ENCODE data around the gene RBBP6. TPM values are rescaled to one million over a fixed set of nuclear protein-coding genes. Genes with fewer than 3 reads are reported as not detected.
A peak's percentile ranks its signal among the peaks of the same experiment; 100 is the strongest.

Gene RBBP6
- total and polyA plus RNA-seq, 2 donors (not counting 3 experiments of a cell fraction or from before 2014, with no cell fraction given), result 16.8 to 52.1 TPM

DNA sequence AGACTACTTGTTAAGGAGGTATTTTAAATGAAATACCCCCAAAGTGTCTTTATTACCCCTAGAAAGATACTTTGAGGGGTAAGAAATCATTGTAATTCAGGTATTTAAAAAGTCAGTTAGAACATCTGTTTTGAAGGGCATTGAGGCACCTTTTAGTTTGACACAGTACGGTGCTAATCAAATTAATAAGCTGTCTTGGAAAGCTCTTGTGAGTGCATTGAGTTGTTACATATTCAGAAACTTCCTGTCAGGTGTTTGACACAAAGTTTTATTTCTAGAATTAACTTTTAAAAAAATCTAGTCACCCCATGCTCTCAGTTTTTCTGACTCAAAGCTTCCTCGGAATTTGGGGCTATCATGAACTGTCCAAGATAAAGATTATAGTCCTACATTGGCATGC is 4.6 kb downstream of the RBBP6 start:
- TF ChIP-seq, protein P1, sequence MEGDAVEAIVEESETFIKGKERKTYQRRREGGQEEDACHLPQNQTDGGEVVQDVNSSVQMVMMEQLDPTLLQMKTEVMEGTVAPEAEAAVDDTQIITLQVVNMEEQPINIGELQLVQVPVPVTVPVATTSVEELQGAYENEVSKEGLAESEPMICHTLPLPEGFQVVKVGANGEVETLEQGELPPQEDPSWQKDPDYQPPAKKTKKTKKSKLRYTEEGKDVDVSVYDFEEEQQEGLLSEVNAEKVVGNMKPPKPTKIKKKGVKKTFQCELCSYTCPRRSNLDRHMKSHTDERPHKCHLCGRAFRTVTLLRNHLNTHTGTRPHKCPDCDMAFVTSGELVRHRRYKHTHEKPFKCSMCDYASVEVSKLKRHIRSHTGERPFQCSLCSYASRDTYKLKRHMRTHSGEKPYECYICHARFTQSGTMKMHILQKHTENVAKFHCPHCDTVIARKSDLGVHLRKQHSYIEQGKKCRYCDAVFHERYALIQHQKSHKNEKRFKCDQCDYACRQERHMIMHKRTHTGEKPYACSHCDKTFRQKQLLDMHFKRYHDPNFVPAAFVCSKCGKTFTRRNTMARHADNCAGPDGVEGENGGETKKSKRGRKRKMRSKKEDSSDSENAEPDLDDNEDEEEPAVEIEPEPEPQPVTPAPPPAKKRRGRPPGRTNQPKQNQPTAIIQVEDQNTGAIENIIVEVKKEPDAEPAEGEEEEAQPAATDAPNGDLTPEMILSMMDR (IDR thresholded peaks at IDR 0.05; ENCODE audit: extremely low read depth in 1 of 2, insufficient read depth in 1 of 2, low read depth in 1 of 2, low read length in 2 of 2), result no peak
- TF ChIP-seq, protein P2, sequence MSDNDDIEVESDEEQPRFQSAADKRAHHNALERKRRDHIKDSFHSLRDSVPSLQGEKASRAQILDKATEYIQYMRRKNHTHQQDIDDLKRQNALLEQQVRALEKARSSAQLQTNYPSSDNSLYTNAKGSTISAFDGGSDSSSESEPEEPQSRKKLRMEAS (IDR thresholded peaks at IDR 0.05; ENCODE audit: insufficient read depth, insufficient read length), result no peak
- TF ChIP-seq EZH2 (IDR thresholded peaks at IDR 0.05; ENCODE audit: borderline replicate concordance, low read depth, low read length, severe bottlenecking), result no peak
- TF ChIP-seq POLR2A (IDR thresholded peaks at IDR 0.05; ENCODE audit: low read depth, low read length), result no peak
- FAIRE-seq, result no peak
- Histone ChIP-seq H3K4me3 (replicated peaks in 1 of 3; ENCODE audit: insufficient read depth in 1 of 3, low read depth in 1 of 3, low read length in 3 of 3) (peak overlapping the region in 1 of 3 experiments; percentile 19), H3K4me2 (ENCODE audit: insufficient read depth, low read length) (peak overlapping the region; percentile 99), H3K79me2 (ENCODE audit: control insufficient read depth, insufficient read depth, low read length) (peaks cover 91% of the 10 kb centered on the region), H3K27me3 (ENCODE audit: control insufficient read depth in 2 of 2, insufficient read depth in 2 of 2, low read length in 2 of 2) (no peaks in the 10 kb centered on the region), H3K36me3 (ENCODE audit: control insufficient read depth in 2 of 2, extremely low read depth in 1 of 2, insufficient read depth in 2 of 2, low read length in 2 of 2) (peaks cover 0 to 13% of the 10 kb centered on the region in 2 experiments), H2AFZ (ENCODE audit: low read depth, low read length) (no peak overlapping the region), H3K4me1 (ENCODE audit: control insufficient read depth, extremely low read depth, insufficient read depth, low read length) (peaks cover 32% of the 10 kb centered on the region), H3K9me1 (replicated peaks; ENCODE audit: control insufficient read depth, extremely low read depth, insufficient read depth, low read length) (no peaks in the 10 kb centered on the region), H3K9me3 (replicated peaks; ENCODE audit: control insufficient read depth, insufficient read depth, low read length) (no peaks in the 10 kb centered on the region), H4K20me1 (replicated peaks; ENCODE audit: control insufficient read depth, extremely low read depth, insufficient read depth, low read length) (peaks cover 29% of the 10 kb centered on the region), H3K27ac (ENCODE audit: insufficient read depth, low read depth, low read length) (no peak overlapping the region), H3K9ac (replicated peaks; ENCODE audit: extremely low read depth, insufficient read depth, low read length) (no peak overlapping the region)
- BruUV-seq (replicated peaks), result no TSS peak
- dilution Hi-C loops (cut with MboI; ENCODE audit: extremely low pct_ligation_motif_present, low sequenced_read_pairs), result no loop called here
- ChIA-PET CTCF (interaction anchor here (0.5 to 4.4 kb wide), 3 partner anchors 9 to 365 kb away, joined by 3 to 40 read pairs (median 6); no protein-coding TSS in a partner anchor), POLR2A (no interaction called here)
- DNase-seq (ENCODE audit: low read depth, low spot score), result peak; percentile 19
- intact Hi-C loops (cut with micrococcal nuclease), result loop anchor here (5.0 kb wide), 1 partner anchor 443 kb away; no protein-coding TSS in a partner anchor

GRCh38 chr16:24544640-24545039 is 5.3 kb downstream of the RBBP6 start:
- Histone ChIP-seq H3K27ac (ENCODE audit: insufficient read depth, low read depth, low read length) (peak overlapping the region; percentile 24), H3K79me2 (ENCODE audit: control insufficient read depth, insufficient read depth, low read length) (peaks cover 95% of the 10 kb centered on the region), H4K20me1 (replicated peaks; ENCODE audit: control insufficient read depth, extremely low read depth, insufficient read depth, low read length) (peaks cover 36% of the 10 kb centered on the region), H3K9me3 (replicated peaks; ENCODE audit: control insufficient read depth, insufficient read depth, low read length) (no peaks in the 10 kb centered on the region), H3K4me3 (replicated peaks in 1 of 3; ENCODE audit: insufficient read depth in 1 of 3, low read depth in 1 of 3, low read length in 3 of 3) (no peak overlapping the region), H3K27me3 (ENCODE audit: control insufficient read depth in 2 of 2, insufficient read depth in 2 of 2, low read length in 2 of 2) (no peaks in the 10 kb centered on the region), H2AFZ (ENCODE audit: low read depth, low read length) (no peak overlapping the region), H3K4me2 (ENCODE audit: insufficient read depth, low read length) (peak overlapping the region; percentile 99), H3K36me3 (ENCODE audit: control insufficient read depth in 2 of 2, extremely low read depth in 1 of 2, insufficient read depth in 2 of 2, low read length in 2 of 2) (peaks cover 0 to 20% of the 10 kb centered on the region in 2 experiments), H3K9me1 (replicated peaks; ENCODE audit: control insufficient read depth, extremely low read depth, insufficient read depth, low read length) (no peaks in the 10 kb centered on the region), H3K4me1 (ENCODE audit: control insufficient read depth, extremely low read depth, insufficient read depth, low read length) (peaks cover 32% of the 10 kb centered on the region), H3K9ac (replicated peaks; ENCODE audit: extremely low read depth, insufficient read depth, low read length) (no peak overlapping the region)
- dilution Hi-C loops (cut with MboI; ENCODE audit: extremely low pct_ligation_motif_present, low sequenced_read_pairs), result no loop called here
- FAIRE-seq, result no peak
- CTCF ChIA-PET, result interaction anchor here (1.7 to 4.4 kb wide), 2 partner anchors 8 to 28 kb away, joined by 6 to 40 read pairs; no protein-coding TSS in a partner anchor
- intact Hi-C loops (cut with micrococcal nuclease), result loop anchor here (5.0 kb wide), 1 partner anchor 443 kb away; no protein-coding TSS in a partner anchor
- peak; percentile 51 for TF ChIP-seq JUN (IDR thresholded peaks at IDR 0.05; ENCODE audit: borderline replicate concordance, insufficient read depth, insufficient read length, low read depth)
- TF ChIP-seq, protein P2 (IDR thresholded peaks at IDR 0.05; ENCODE audit: insufficient read depth, insufficient read length), result no peak
- POLR2A ChIA-PET, result no interaction called here
- peak; percentile 45 for DNase-seq (ENCODE audit: low read depth, low spot score)
- BruUV-seq (replicated peaks), result no TSS peak

All from endothelial cell of umbilical vein (primary cell).